GM19438 (cell line): ENCODE data around the gene TSPAN10.

Experiments used
- ATAC-seq: cut with Tn5 transposase; IDR thresholded peaks from one replicate; pipeline ENCODE4 v1.9.1; 2021; ENCODE audit warnings: low read depth; ENCODE audit not compliant: unreplicated experiment

The TSPAN10 gene

GRCh38 chr17:81685108-81685507, 48.1 kb downstream of the TSPAN10 start:
- no peak for ATAC-seq

GRCh38 chr17:81686614-81687013, 49.6 kb downstream of the TSPAN10 start:
- no peak for ATAC-seq

GRCh38 chr17:81687770-81688541, 51.0 kb downstream of the TSPAN10 start:
- ATAC-seq = no peak

- ATAC-seq = no peak
Observed at GRCh38 chr17:81688616-81689015, 51.6 kb downstream of the TSPAN10 start.

- ATAC-seq = no peak
Observed at GRCh38 chr17:81690066-81690465, 53.1 kb downstream of the TSPAN10 start.

GRCh38 chr17:81690549-81690948, 53.6 kb downstream of the TSPAN10 start:
- ATAC-seq = no peak

GRCh38 chr17:81691196-81691595, 54.2 kb downstream of the TSPAN10 start:
- ATAC-seq = no peak

- no peak for ATAC-seq
Observed at GRCh38 chr17:81691608-81692007, 54.6 kb downstream of the TSPAN10 start.

GRCh38 chr17:81693509-81694210, 56.7 kb downstream of the TSPAN10 start:
- ATAC-seq = no peak

GRCh38 chr17:81694810-81695209, 57.8 kb downstream of the TSPAN10 start:
- ATAC-seq = no peak

GRCh38 chr17:81695211-81695610, 58.2 kb downstream of the TSPAN10 start:
- no peak for ATAC-seq

GRCh38 chr17:81695801-81696200, 58.8 kb downstream of the TSPAN10 start:
- no peak for ATAC-seq

GRCh38 chr17:81696218-81696941, 59.4 kb downstream of the TSPAN10 start:
- ATAC-seq = no peak

GRCh38 chr17:81697261-81698044, 60.5 kb downstream of the TSPAN10 start:
- no peak for ATAC-seq
